Measurements from ENCODE around the gene MCF2L.

MCF2L gene

DNA sequence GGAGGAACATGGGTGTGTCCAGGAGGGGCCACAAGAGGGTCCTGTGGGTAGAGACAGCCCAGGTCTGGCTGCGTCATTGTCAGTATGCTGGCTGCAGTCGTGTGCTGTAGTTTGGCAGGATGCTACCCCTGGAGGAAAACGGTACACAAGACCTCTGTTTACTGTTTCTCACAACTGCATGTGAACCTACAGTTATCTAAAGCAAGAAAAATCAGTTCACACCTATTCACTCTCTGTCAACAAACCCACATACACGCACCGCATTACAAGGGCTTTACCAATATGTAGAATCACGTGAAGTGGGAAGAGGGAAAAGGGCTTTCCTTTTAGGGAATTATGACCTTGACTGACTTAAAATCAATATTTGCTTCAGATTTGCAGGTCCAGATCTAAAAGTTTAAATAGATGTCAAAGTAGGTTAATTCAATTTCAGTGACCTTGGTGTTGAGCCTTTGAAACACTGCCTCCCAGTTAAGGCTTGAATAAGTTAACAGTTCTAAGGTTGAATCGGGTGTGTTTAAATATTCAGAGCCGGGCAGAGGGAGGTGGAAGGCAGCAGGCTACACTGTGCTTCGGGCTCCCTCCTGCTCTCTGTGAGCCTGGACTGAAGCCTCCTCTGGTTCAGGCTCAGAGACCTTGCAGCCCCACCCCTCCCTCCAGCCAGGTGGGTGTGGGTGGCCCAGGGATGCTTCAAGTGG, 17.2 kb upstream of the MCF2L start:
- no peak for DNase-seq

DNA sequence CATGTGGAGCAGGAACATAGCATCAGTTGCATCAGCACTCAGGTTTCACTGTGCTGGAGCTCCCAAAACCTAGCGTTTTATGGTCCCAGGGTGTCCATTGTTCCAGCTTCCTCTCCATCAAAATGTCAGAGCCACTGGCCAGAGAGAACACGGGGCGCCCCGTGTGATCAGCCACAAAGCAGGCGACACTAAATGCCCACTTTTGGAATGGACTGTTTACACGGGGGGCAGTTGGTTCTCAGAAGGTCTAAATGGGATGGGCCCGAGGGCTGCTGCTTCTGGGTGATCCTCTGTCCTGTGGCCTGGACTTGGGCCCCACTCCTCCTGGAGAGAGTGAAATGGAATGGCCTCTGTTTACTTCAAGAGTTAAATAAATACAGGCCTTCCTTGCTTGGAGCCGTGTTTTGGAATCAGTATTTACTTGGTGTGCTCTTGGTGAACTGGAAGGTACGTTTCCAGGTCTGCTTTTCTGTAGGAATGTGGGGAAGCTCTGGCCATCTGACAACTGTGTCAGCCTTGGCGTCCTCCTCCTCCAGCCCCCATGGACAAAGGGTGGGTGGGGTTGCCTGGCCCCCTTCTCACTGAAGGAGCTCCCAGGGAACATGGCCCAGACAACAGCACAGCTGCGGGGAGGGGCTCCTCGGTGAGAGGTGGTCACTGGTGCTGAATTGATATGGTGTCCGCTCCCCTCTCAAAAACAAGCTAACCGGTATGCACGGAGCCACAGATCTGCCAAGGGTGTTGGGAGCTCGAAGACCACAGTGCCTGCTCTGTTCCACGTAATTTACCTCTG, 16.1 kb upstream of the MCF2L start:
- DNase-seq: no peak

DNA sequence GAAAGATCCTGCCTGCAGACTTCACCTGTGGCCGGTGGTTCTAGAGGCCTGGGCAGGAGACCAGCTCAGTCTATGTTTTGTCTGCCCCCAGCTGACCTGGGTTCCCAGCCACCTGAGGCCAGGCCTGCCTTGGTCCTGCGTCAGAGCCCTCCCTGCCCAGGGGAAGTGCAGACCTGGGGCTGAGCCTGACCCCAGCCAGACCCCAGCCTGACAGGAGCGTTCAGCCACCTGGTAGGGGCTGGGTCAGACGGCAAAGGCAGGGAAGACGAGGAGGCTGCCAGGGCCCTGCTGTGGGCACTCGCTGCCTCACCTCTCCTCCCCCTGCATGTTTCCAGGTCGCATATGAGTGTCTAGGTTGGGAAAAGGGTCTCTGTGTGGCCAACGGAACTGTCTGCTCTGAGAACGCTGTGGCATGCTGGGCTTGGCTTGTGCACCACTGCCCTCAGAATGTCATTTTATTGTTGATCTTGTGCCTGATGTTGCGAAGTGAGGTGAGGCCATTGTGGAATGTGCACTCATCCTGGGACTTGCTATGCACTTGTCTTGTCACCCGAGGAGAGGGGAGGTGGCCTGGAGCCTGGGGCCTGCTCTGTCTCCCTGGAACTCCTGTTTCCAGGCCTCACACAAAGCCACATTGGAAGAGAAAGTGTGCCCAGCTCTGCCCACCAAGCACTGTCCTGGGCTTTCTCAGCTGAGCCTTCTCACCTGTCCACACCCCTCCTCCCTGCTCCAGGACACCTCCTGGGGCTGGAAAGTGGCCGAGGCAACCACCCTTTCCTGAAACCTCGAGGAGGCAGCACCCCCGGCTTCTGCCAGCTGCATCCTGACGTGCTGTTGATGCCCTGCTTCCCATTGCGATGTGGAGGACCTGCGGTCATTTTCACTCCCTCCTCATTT, 15.2 kb upstream of the MCF2L start:
- DNase-seq: no peak

DNA sequence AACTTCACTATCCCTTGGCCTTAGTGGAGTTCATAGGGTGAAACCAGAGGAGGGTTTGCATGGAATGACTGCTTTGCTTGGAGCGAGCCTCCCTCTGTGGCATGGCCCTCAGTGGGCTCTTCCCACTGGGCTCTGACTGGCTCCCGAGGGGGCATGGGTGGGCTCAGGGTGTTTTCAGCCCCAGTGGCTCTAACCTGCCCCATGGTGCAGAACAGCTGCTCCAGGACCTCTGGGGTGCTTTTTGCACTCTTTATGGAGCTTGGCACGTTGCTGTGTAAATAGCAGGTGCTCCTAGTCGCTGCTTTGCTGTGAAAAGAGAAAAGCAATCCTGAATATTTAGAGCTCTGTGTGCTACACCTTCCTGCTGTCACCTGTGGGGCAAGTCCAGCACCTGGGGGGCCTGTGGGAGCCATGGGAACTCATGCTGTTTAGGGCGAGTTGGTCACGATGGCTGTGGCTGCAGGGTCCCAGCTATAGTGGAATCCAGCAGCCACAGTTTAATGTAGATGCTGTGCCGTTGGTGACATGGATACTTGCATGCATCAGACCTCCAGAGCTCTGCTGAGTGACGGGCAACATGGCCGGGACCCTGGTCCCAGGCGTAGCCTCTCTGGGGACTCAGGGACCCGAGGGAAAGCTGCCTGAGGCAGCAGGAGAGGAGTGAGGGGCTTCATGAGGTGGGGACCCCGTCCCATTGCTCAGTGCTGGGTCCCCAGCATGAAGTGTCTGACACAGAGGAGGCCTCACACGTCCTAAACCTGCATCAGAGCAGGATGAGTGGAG, 14.3 kb upstream of the MCF2L start:
- DNase-seq: no peak

DNA sequence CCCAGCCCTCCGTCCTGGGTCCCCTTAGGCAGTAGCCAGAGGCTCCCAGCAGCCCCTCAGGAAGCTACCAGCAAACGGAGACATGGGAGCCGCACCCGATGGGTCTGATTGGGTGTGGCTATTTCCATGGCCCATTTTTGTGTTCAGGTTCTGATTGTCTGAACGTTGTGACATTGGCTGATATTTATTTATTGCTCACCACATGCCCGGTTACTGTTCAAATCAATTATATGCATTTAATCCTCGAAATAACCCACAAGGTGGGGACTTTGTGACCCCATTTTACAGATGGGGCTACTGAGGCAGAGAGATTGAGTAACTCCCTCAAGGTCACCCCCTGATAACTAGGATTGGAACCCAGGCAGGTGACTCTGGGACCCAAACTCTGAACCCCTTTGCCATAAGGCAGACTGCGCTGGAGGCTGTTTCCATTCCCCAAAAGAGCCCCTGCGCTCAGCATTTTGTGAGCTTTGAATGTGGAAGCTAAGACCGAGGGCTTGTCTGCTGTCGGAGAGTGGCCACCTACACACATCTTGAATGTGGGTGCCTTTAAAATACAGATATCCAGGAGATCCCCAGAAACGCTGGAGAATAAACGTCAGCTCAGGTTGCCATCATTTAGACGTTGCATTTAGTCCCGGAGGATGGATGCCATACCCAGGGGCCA, 13.6 kb upstream of the MCF2L start:
- no peak for DNase-seq

DNA sequence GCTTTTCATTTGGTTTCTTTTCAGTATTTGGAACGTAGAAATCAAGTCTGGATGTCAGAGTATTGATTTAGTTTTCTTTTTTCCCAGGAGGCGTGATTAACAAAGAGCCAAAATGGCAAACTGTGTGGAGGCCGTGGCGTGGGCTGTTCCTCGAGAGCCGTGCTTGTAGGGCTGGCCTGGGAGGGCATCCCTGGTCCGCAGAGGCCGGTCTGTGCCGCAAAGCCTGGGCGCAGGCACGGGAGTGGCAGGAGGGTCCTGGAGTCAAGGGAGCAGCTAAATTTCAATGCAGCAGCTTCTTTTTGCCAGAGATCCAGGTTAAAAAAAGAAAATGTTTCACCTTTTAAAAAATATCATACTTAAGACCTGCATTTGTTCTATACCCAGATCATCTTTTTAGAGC, 13.1 kb upstream of the MCF2L start:
- no peak for DNase-seq

DNA sequence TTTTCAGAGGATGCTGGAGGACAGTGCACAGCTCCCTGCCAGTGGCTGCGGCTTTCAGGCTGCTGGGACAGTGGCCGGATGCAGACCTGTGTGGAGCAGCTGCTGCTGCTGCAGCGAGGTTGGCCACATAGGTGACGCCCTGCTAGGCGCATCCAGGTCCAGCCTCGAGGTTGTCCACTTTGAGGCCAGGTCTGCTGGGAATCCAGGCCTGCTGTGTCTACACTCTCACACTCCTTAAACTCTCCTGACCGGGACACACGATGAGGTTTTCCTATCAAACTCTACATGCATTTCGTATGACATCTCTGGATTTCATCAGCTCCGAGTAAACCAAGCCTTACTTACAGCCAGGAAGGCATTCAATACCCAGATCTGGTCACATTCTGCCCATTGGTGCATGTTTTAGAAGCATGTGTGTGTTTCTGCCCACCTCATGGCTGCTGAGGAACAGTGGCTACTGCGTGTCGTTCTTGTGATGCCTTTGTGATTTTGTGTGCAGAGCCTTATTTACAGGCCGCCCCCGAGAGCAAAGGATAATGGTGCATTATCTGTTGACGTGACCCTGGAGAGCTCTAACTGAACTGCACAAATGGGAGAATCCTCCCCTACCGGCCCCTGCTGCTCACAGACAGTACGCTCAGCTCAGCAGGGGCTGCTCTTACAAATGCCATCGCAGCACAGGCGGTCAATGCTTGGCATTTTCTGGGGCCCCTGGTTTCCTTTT, 12.3 kb upstream of the MCF2L start:
- DNase-seq: no peak

DNA sequence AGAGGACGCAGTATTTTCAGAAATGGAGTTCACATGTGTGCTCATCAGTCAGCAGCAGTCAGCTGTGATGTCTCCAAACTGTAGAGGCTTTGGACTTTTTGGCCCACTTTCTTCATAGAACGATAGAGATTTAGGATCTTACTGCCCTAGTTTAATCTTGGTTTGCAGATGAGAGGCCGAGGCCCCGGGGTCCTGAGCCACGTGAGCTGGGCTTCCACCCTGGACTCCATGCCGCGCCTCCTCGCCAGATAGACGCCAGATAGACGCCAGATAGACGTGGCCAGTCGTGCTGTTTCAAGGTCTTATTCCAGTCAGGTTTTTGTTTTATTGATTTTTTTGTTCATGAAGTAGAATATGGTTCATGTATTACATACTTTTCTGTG, 11.7 kb upstream of the MCF2L start:
- no peak for DNase-seq

DNA sequence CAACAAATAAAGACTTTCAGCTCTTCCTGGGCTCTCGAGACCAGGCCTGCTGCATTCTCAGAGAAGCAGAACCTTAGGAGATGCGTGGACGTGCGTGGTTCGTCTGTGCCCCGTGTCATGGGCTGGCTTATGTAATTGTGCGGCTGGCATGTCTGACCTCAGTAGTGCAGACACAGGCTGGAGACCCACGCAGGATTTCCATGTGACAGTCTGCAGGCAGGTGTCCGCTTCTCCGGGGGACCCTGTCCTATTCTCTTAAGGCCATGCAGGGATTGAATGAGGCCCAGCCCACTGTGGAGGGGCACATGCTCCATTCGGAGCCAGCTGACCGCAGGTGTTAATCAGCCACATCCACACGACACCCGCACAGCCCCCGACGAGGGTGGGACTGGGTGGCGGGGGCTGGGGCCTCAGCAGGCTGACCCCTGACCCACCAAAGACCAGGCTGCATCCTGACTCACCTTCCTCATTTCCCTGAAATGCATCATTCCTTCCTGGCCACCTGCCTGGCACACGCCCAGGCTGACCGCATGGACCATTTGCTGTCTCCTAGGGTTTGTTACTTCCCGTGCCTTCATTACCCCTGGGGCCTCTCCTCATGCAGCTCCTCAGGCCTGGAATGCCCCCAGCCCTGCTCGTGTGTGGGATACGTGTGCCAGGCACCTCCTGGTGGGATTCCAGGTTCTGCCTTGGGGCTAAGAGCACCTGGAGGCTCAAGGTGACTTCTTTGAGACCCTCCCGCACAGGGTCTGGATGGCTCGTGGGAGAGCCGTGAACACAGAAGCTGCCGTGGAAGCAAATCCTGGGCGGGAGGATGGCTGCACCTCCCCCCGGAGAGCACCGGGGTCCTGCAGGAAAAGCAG, 10.7 kb upstream of the MCF2L start:
- no peak for DNase-seq

DNA sequence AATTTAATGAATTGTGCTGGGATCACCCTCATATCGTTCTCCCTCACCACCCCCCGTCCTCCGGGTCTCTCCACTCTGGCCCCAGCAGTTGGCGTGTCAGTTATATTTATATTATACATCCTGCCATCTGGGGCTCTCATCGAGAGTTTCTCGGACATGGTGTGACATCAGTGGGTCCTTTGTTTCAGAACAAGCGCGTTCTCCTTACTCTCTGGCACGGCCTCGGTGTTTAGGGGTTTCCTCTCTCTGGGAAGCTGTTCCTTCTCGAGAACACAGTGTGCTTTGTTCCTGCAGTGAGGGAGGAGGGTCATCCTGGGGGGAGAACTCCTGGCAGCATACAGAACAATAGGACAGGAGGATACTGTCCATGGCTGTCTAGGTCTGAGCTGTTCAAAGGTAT, 9.8 kb upstream of the MCF2L start:
- no peak for DNase-seq

DNA sequence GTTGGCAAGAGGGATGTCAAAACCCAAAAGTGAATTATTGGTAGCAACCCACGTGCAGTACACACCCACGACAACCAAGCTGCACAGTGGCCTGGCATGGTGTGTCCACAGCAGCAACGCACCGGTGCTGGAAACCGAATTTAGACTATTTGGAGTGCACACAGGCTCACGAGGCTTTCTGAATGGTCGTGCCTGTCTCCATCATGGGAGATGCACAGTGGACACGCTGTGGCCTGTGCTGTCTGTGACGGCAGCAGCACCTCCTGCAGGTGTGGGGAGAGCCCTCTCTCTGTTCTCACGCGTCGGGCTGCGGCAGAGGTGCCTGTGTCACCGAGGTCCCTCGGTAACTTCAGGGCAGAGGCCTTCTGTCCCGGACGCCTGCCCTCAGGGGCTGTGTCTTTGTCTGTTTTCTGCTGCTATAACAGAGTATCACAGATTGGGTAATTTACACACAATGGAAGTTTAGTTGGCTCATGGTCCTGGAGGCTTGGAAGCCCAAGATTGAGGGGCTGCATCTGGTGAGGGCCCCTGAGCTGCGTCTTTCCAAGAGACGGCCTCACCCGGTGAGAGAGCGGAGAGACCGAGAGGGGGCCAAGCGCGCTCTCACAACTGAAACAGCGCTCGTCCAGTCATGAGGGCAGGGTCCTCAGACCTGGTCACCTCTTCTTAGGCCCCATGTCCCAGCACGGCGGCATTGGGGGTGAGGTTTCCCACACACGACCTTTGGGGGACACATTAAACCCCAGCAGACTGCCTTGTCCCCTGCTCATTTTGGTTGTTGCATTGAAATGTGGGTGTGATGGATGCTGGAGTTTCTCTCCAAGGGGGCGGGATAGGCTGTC, 9.1 kb upstream of the MCF2L start:
- DNase-seq: no peak

DNA sequence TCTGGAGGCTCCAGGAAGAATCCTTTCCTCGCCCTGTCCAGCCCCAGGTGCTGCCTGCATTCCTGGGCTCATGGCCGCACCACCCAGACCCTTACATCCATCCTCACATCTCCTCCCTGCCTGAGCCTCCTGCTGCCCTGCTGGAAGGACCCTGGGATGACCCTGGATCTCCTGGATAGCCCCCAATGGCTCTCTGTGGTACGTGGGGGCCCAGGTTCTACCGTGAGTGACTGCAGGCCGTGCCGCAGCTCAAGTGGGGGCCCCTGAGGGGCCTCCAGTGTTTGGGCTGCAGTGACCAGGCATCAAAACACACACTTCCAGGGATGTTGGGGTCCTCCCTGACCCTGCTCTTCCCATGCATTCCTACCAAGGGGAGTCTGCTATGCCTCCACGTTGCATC, 8.3 kb upstream of the MCF2L start:
- no peak for DNase-seq

DNA sequence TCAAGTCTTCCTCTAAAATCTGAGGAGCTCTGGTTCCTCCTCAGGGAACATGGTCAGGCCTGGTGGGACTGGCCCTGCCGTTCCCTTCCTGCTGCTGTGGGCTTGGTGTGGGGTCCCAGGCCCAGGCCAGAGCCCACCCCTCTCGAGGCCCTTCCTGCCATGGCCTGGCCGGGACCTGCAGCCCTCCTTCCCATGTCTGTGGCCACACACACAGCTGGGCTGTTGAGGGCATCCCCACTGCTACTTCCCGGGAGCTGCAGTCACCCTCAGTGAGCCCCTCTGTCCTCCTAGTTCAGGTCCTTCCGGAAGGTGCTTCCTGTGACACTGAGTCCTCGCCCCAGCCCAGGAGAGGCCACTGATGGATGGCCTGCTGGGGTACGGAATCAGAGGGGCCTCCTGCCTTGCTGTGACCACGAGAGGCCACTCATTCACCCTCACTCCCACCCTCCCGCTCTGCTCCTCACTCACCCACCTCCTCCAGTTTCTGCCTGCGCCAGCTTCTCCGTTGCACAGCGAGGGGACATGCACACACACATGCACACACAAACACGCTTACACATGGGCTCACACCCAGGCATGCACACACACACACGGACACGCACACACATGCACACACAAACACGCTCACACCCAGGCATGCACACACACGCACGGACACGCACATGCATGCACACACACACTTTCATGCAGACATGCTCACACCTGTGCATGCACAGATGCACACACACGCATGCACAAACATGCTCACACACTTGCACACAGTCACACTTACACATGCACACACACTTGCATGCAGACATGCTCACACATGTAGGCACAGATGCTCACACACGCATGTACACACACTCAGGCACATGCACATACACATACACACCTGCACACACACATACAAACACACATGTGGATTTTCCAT, 7.3 kb upstream of the MCF2L start:
- DNase-seq: no peak

DNA sequence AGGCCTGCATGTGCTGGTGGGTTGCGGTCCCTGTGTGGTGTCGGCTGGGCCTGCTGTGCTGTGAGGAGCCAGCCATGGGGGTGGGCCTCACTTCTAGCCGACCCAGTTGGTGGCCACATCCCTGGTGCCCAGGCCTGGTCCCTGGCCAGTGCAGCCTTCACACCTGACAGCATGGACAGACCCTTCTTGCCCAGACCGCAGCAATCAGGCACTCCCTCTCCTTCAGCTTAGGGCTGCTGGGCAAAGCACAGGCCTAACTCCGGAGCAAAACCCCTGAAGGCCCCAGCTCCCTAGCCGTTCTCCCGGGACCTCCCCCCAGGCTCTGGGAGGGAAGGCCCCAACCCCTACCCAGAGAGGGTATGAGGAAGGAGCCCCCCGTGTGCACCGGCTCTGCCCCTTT, 6.6 kb upstream of the MCF2L start:
- no peak for DNase-seq

DNA sequence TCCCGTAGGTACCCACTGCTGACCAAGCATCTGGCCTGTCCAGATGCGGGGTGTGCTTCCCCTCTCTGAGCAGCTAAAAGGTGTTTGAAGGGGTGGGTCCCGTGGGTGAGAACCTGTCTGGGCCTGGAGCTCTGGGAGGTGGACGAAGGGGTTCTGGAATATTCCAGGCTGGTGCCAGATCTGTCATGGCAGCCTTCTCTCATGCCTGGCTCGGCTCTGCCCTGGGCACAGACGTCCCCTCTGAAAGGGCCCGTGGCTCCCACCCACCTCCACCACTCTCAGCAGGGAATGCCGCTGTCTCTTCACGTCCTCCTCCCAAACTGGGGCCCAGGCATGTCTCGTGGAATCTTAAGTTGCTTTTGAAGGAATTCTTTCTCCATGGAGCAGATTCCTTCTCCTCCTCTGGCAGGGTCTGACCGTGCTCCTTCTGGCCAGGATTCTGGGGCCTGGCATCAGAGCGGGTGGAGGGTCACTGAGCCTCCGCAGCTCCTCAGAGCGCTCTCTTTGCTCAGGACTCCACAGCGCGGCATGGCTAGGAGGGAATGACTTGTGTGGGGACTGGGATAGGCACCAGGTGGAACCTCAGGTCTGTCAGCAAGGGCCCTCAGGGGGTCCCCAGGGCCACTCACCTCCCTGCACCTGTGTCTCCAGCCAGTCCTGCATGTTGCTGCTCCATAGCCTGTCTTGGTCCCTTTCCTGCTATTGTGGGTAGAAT, 5.9 kb upstream of the MCF2L start:
- no peak for DNase-seq

DNA sequence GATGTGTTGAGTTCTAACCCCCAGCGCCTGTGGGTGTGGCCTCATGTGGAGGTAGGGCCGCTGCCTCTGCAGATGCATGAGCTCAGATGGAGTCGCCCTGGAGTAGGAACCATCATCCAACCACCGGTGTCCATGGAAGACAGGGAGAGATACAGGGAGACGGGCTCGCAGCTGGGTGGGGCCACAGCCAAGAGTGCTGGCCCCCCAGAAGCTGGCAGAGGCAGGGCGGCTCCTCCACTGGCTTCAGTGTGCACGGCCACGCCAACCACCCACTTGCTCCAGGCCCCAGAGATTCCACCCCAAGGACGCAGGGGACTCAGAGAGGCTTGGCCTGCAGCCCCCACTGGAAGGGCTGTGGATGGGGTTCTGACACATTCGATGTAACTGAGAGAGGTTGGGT, 5.4 kb upstream of the MCF2L start:
- DNase-seq: no peak

DNA sequence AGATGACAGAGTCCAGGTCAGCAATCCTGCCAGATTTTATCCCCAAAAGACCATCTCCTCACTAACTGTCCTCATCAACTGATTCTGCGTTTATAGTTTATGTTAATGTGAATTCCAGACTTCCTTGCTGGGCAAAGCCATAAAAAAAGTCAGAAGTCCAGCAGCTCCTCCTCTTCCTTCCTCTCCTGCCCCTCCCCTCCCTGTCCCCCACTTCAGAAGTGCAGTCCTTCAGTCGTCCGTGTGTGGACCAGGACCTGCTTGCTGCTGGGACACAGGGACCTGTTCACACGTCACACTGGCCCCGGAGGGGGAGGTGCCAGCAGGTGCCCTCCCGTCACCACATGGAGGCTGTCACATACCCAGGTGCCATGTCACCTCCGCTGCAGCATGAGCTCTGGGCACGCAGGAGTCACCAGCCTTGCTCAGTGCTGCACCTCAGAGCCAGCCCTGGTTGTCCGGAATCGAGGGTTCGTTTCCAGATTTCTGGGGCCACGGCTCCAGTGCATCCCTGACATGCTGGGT, 4.0 kb upstream of the MCF2L start:
- DNase-seq: no peak

Measured in fibroblast of skin of abdomen (primary cell).